DND-41 (cell line): ENCODE data around the gene GPA33.

ENCODE experiments used
- ATAC-seq: fragments of 200-7000 bp; cut with Tn5 transposase; 3 replicates; pipeline ENCODE4 v1.9.1; 2021; ENCODE audit warnings: low read depth; ENCODE audit not compliant: insufficient read depth
- DNase-seq: peaks from one replicate; pipeline ENCODE4 v3.0.0-alpha.2; 2020
- H2AFZ ChIP-seq: 2 replicates; pipeline ENCODE4 v1.6.0; 2012; ENCODE audit warnings: low read depth, low read length
- H3K27ac ChIP-seq: 2 replicates; pipeline ENCODE4 v1.5.1; 2012; ENCODE audit warnings: low read length, inconsistent platforms
- H3K27me3 ChIP-seq: fragments of 200-600 bp; sonication (generic); 2 replicates; pipeline ENCODE4 v1.6.0; 2012; ENCODE audit warnings: low read length, mild to moderate bottlenecking, inconsistent platforms; ENCODE audit not compliant: insufficient read depth, poor library complexity
- H3K36me3 ChIP-seq: 2 replicates; pipeline ENCODE4 v1.5.1; 2012; ENCODE audit warnings: low read length, inconsistent platforms; ENCODE audit not compliant: insufficient read depth
- H3K4me1 ChIP-seq: 2 replicates; pipeline ENCODE4 v1.5.1; 2012; ENCODE audit warnings: mild to moderate bottlenecking, low read length; ENCODE audit not compliant: insufficient read depth
- H3K4me2 ChIP-seq: 2 replicates; pipeline ENCODE4 v1.6.0; 2012; ENCODE audit warnings: mild to moderate bottlenecking, moderate library complexity, low read length, inconsistent platforms; ENCODE audit not compliant: insufficient read depth
- H3K4me3 ChIP-seq, 2 experiments: fragments of 200-600 bp in 1 of 2; shearing (Covaris generic) in 1 of 2; 2 replicates each; pipeline ENCODE4 v1.5.1; 2012 to 2016; ENCODE audit warnings: inconsistent platforms in 2 of 2, low read length in 2 of 2, mild to moderate bottlenecking in 2 of 2, low read depth in 1 of 2, moderate library complexity in 1 of 2
- H3K79me2 ChIP-seq: 2 replicates; pipeline ENCODE4 v1.6.0; 2012; ENCODE audit warnings: low read length, inconsistent platforms; ENCODE audit not compliant: insufficient read depth
- H3K9ac ChIP-seq: 2 replicates; pipeline ENCODE4 v1.6.0; 2012; ENCODE audit warnings: low read depth, mild to moderate bottlenecking, inconsistent platforms, low read length, moderate library complexity
- H3K9me3 ChIP-seq: 2 replicates; pipeline ENCODE4 v1.5.1; 2012; ENCODE audit warnings: low read length, moderate library complexity, mild to moderate bottlenecking, inconsistent platforms; ENCODE audit not compliant: insufficient read depth, severe bottlenecking
- H4K20me1 ChIP-seq: 2 replicates; pipeline ENCODE4 v1.6.0; 2012; ENCODE audit warnings: low read length; ENCODE audit not compliant: insufficient read depth
- EZH2 ChIP-seq: IDR thresholded peaks from 3 replicates; pipeline ENCODE4 v1.6.1; 2012; ENCODE audit warnings: borderline replicate concordance, low read depth, mild to moderate bottlenecking, moderate library complexity, low read length, inconsistent platforms; ENCODE audit not compliant: severe bottlenecking
- TF ChIP-seq, protein P1 (sequence below): IDR thresholded peaks from 2 replicates; pipeline ENCODE4 v1.5.1; 2012; ENCODE audit warnings: borderline replicate concordance, low read length, moderate library complexity, mild to moderate bottlenecking; ENCODE audit not compliant: poor library complexity, severe bottlenecking; ENCODE audit errors: extremely low read depth

Gene GPA33

DNA sequence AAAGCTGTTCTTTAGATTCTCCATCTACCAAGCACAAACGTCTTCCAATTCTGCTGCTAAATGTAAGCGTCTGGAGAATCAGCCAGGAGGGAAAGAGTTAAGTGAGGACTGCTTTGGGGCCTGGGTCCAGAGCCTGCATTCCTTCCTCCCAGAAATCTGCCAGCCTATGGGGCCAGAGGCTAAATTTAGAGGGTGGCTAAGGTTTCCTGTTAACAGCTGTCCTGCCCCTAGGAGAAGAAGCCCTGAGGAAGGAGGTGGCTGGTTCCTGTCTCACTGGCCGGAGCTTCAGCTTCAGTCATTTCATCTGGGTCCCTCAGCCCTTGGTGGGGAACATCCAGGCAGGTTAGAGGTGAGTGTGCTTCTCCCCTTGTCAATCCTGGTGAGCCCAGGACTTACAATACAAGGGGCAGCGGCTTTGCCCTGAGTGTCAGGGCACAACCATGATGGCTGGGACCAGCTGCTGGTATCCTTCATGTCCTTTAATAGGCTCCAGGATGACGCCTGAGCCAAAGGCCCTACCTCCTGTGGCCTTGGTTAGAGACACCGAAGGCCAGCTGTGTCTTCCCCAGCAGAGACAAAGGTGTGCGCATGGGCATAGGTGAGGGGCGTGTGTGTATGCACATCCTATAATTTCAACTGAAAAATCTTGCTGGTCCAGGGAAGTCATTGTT, 3.8 kb upstream of the GPA33 start, which contains the start of gene STYXL2:
TSS of gene STYXL2 (plus strand) at position 230 of the 671 bp plus-strand sequence. CDS start 775 bp downstream, outside the sequence.
- Histone ChIP-seq H2AFZ (no peak within 1 kb of the TSS), H4K20me1 (no peaks in the 10 kb centered on the region), H3K9me3 (no peaks in the 10 kb centered on the region), H3K36me3 (no peaks in the 10 kb centered on the region), H3K4me1 (peaks cover 52% of the 10 kb centered on the region), H3K9ac (no peak within 1 kb of the TSS), H3K4me3 (no peak within 1 kb of the TSS), H3K27me3 (no peaks in the 10 kb centered on the region), H3K79me2 (no peaks in the 10 kb centered on the region), H3K27ac (no peak within 1 kb of the TSS; the same call in 1 of the 2 replicates), H3K4me2 (no peak within 1 kb of the TSS)
- no peak for DNase-seq
- ATAC-seq: no peak
- TF ChIP-seq, protein P1, sequence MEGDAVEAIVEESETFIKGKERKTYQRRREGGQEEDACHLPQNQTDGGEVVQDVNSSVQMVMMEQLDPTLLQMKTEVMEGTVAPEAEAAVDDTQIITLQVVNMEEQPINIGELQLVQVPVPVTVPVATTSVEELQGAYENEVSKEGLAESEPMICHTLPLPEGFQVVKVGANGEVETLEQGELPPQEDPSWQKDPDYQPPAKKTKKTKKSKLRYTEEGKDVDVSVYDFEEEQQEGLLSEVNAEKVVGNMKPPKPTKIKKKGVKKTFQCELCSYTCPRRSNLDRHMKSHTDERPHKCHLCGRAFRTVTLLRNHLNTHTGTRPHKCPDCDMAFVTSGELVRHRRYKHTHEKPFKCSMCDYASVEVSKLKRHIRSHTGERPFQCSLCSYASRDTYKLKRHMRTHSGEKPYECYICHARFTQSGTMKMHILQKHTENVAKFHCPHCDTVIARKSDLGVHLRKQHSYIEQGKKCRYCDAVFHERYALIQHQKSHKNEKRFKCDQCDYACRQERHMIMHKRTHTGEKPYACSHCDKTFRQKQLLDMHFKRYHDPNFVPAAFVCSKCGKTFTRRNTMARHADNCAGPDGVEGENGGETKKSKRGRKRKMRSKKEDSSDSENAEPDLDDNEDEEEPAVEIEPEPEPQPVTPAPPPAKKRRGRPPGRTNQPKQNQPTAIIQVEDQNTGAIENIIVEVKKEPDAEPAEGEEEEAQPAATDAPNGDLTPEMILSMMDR: no peak
- no peak for TF ChIP-seq EZH2

DNA sequence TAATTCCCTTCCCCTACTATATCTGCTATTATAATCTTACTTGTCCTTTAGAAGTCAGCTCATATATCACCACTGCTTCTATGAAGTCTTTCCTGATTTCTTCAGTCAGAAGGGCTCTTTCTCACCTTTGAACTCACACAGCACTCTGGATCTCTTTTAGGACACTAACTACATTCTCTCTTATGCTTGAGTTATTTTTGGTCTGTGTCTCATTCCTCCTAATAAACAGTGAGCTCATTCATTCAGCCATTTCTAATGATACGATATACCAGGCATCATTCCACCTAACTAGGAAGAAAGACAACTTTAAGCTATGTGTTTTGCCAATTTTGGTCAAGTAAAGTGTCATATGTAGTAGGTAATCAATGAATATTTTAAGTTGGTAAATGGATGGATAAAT, 2.5 kb upstream of the GPA33 start:
- no peaks in the 10 kb centered on the region for H3K27me3 ChIP-seq
- no peaks in the 10 kb centered on the region for H3K36me3 ChIP-seq
- DNase-seq (no peak), ATAC-seq (no peak)
- no peak overlapping the region for H3K27ac ChIP-seq
- no peak overlapping the region for H3K4me2 ChIP-seq
- no peaks in the 10 kb centered on the region for H4K20me1 ChIP-seq
- no peak overlapping the region for H3K4me3 ChIP-seq
- no peak overlapping the region for H3K9ac ChIP-seq
- H2AFZ ChIP-seq: no peak overlapping the region
- TF ChIP-seq, protein P1: no peak
- TF ChIP-seq EZH2: no peak
- H3K9me3 ChIP-seq: no peaks in the 10 kb centered on the region
- peaks cover 60% of the 10 kb centered on the region for H3K4me1 ChIP-seq
- no peaks in the 10 kb centered on the region for H3K79me2 ChIP-seq

- TF ChIP-seq EZH2: no peak
- TF ChIP-seq, protein P1: no peak
- Histone ChIP-seq H3K4me2 (peak overlapping the region; percentile 56), H3K36me3 (no peaks in the 10 kb centered on the region), H4K20me1 (no peaks in the 10 kb centered on the region), H3K9me3 (no peaks in the 10 kb centered on the region), H3K27ac (peak overlapping the region; percentile 93), H3K27me3 (no peaks in the 10 kb centered on the region), H3K9ac (peak overlapping the region; percentile 50), H3K4me3 (peak overlapping the region in 1 of 2 experiments; percentile 40; a peak in 2 of 4 replicates), H3K79me2 (no peaks in the 10 kb centered on the region), H2AFZ (peak overlapping the region; percentile 78), H3K4me1 (peaks cover 41% of the 10 kb centered on the region)
- ATAC-seq: no peak
- DNase-seq: no peak
Measured at GRCh38 chr1:167089939-167090313, 251 bp downstream of the GPA33 start.
